Large intestine (tissue), 3 donors: Measurements from ENCODE around the gene RER1. TPM values are rescaled to one million over a fixed set of nuclear protein-coding genes. Genes with fewer than 3 reads are reported as not detected.
"Not testable (repeated sequence)": the region's sequence is repeated elsewhere in the genome, so short reads cannot be mapped to it uniquely, and the experiment has no call there.

ENCODE experiments used
- DNase-seq, 2 donors: peaks; one replicate each; pipeline versions ENCODE4 v3.0.0 to v3.0.0-alpha.2; 2013
- H3K27ac ChIP-seq: one replicate; pipeline ENCODE4 v1.5.1; 2013; ENCODE audit warnings: low read length
- H3K27me3 ChIP-seq: 2 replicates; pipeline ENCODE4 v1.6.1; 2013; ENCODE audit warnings: low read length; ENCODE audit not compliant: control insufficient read depth, insufficient read depth
- H3K36me3 ChIP-seq: 2 replicates; pipeline ENCODE4 v1.6.1; 2013; ENCODE audit warnings: low read length; ENCODE audit not compliant: control insufficient read depth, insufficient read depth
- H3K4me1 ChIP-seq: one replicate; pipeline ENCODE4 v1.6.1; 2013; ENCODE audit warnings: low read length; ENCODE audit not compliant: control insufficient read depth, insufficient read depth
- H3K4me3 ChIP-seq: one replicate; pipeline ENCODE4 v1.5.1; 2013; ENCODE audit warnings: low read length
- H3K9me3 ChIP-seq: one replicate; pipeline ENCODE4 v1.6.1; 2013; ENCODE audit warnings: mild to moderate bottlenecking, low read depth, low read length, moderate library complexity; ENCODE audit not compliant: control insufficient read depth
- WGBS: methylation state at CpG from one replicate; pipeline ENCODE4 v1.1.5; 2013; ENCODE audit warnings: low lambda C conversion rate; ENCODE audit not compliant: insufficient coverage; 5-methylcytosine and 5-hydroxymethylcytosine counted together
- polyA plus RNA-seq: library from polyadenylated mRNA; unstranded; fragments of 120-200 nt; gene quantifications from one replicate; pipeline ENCODE4 v1.2.1, GENCODE V29; 2013

RER1 gene
- polyA plus RNA-seq, 1 donor, result 139 TPM

DNA sequence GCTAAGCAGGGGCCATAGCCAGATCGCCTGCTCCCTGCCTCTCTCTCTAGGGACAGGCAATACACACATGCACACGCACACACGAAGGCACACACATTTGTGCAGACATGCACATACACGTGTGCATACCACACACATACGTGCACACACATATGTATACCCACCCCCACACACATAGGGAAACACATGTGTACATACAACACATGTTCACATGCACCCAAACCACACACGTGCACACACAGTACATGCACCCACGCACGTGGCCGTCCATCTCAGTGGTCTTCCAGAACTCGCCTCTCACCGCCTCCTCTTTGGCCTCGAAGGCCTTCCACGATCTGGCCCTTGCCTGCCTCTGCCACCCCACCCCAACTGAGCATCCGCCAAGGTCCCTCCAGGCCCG is 46.0 kb downstream of the RER1 start:
- Histone ChIP-seq H3K4me1 (peaks cover 25% of the 10 kb centered on the region), H3K4me3 (no peak overlapping the region), H3K27me3 (peaks cover 36% of the 10 kb centered on the region), H3K9me3 (peaks cover 6% of the 10 kb centered on the region), H3K27ac (no peak overlapping the region), H3K36me3 (no peaks in the 10 kb centered on the region)
- WGBS, result no CpG with 5 or more reads among the region's 15 CpGs
- no peak for DNase-seq

DNA sequence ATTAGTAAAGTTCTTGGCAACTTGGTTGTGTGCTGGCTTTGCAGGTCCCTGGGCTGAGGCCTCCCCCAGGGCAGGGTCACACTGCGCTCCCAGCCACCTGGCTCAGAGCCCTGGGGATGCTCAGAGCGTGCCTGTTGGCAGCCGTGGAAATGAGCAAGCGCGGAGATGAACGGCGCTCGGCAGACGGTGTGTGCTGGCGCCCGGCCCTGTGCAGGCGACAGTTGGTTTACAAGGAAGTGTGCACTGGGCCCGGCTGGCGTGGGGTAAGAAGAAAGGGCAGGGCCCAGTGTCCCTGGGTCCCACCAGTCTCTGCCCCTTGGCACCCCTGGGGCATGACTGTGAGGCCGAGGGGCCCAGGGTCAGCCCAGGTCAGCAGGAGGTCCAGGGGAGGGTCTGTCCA is 46.4 kb downstream of the RER1 start:
- H3K9me3 ChIP-seq, result peaks cover 6% of the 10 kb centered on the region
- H3K4me3 ChIP-seq, result no peak overlapping the region
- no peak overlapping the region for H3K27ac ChIP-seq
- peaks cover 24% of the 10 kb centered on the region for H3K4me1 ChIP-seq
- peaks cover 36% of the 10 kb centered on the region for H3K27me3 ChIP-seq
- no peak for DNase-seq
- no peaks in the 10 kb centered on the region for H3K36me3 ChIP-seq
- WGBS, result no CpG with 5 or more reads among the region's 15 CpGs

DNA sequence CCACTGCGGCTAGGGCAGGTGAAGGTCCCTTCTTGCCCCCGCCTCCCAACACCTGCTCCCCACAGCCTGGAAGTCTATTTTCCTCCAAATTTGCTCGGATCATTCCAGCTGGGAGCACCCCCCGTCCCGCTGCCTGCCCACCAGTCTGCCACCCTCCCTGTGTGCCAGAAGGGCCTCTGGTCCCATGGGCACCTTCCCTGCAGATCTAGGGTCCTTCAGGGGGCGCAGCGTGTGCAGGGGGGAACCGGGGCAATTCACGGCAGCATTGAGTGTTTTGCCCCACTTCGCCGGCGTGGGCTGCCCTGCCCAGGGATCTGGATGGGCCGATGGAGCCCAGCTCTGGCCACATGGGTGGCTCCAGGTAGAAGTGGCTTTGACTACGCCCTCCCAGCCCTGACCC is 47.0 kb downstream of the RER1 start:
- Histone ChIP-seq H3K27ac (no peak overlapping the region), H3K4me1 (peaks cover 21% of the 10 kb centered on the region), H3K4me3 (no peak overlapping the region), H3K36me3 (no peaks in the 10 kb centered on the region), H3K27me3 (peaks cover 34% of the 10 kb centered on the region), H3K9me3 (peaks cover 6% of the 10 kb centered on the region)
- no peak for DNase-seq
- no CpG with 5 or more reads among the region's 14 CpGs for WGBS

DNA sequence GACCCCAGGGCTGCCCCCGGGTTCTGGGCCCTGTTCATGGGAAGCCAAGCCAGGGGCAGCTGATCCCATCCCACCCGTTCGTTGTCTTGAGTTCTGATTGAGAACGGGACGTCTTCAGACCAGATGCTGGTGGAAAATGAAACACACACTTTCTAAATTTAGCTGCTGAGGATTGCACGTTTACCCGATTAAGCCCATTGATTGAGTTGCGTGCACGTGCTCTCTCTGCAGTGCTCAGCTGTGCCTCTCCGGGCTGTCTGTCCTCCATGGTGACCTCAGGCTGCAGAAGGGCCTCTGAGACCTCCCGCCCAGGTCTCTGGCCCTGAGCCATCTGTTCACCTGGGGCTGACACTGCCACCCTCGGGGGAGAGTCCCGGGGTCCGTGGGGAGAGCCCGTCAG is 47.7 kb downstream of the RER1 start:
- Histone ChIP-seq H3K9me3 (peaks cover 6% of the 10 kb centered on the region), H3K27me3 (peaks cover 31% of the 10 kb centered on the region), H3K4me3 (no peak overlapping the region), H3K27ac (no peak overlapping the region), H3K36me3 (no peaks in the 10 kb centered on the region), H3K4me1 (peaks cover 14% of the 10 kb centered on the region)
- WGBS, result no CpG with 5 or more reads among the region's 15 CpGs
- no peak for DNase-seq

DNA sequence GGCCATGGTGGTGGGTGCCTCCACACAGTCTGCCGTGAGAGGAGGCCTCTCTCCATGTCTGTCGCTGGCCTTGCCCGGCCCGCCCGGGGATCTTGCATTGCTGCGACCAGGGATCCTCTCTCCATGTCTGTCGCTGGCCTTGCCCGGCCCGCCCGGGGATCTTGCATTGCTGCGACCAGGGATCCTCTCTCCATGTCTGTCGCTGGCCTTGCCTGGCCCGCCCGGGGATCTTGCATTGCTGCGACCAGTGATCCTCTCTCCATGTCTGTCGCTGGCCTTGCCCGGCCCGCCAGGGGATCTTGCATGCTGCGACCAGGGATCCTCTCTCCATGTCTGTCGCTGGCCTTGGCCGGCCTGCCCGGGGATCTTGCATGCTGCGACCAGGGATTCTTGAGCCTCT is 48.7 kb downstream of the RER1 start:
- DNase-seq, H3K27ac ChIP-seq, H3K4me1 ChIP-seq, H3K4me3 ChIP-seq, H3K36me3 ChIP-seq, H3K9me3 ChIP-seq: not testable (repeated sequence)
- H3K27me3 ChIP-seq, result peaks cover 34% of the 10 kb centered on the region
- WGBS, result 97% methylated on average over 6 of the region's 23 CpGs

DNA sequence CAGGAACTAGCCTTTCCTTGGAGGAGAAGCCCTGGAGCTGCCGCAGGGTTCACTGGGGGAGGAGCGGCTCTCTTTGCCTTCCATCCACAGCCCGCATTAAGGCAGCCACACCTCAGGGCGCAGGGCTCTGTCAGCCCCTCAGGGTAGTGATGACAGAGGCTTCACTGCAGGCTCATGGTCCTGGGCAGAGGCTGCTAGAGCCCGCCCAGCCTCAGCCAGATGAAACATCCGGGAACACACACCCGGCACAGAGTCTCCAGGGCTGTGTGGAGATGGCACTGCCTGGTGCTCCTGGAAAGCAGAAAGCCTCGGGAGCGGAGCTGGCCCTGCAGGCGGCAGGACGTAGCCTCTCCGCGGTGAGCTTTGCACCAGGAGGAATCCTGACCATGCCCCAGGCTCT is 50.1 kb downstream of the RER1 start:
- Histone ChIP-seq H3K4me1 (peaks cover 4% of the 10 kb centered on the region), H3K36me3 (no peaks in the 10 kb centered on the region), H3K9me3 (peaks cover 9% of the 10 kb centered on the region), H3K4me3 (no peak overlapping the region), H3K27ac (no peak overlapping the region), H3K27me3 (peaks cover 46% of the 10 kb centered on the region)
- no peak for DNase-seq
- no CpG with 5 or more reads among the region's 13 CpGs for WGBS

DNA sequence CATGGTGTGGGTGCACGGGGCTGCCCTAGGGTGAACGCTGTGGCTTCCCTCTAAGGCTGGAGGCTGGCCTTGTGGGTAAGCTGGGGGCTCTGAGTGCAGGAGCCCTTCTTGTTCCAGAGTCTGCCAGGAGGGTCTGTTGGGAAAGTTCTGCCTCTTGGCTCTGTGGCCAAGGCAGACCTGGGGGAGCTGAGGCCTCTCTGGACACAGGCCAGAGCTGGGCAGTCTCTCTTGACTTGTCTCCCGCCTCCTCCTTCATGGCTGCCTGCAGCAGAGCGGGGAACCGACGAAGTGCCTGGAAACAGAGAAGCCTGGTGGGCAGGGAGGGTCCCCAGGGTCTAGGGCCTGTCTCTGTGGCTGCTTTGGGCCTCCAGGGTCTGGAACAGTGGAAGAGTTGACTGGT is 51.0 kb downstream of the RER1 start:
- no peaks in the 10 kb centered on the region for H3K36me3 ChIP-seq
- no peak overlapping the region for H3K27ac ChIP-seq
- WGBS, result no CpG with 5 or more reads among the region's 6 CpGs
- H3K4me3 ChIP-seq, result no peak overlapping the region
- H3K4me1 ChIP-seq, result peaks cover 4% of the 10 kb centered on the region
- no peak for DNase-seq
- peaks cover 9% of the 10 kb centered on the region for H3K9me3 ChIP-seq
- peaks cover 55% of the 10 kb centered on the region for H3K27me3 ChIP-seq

DNA sequence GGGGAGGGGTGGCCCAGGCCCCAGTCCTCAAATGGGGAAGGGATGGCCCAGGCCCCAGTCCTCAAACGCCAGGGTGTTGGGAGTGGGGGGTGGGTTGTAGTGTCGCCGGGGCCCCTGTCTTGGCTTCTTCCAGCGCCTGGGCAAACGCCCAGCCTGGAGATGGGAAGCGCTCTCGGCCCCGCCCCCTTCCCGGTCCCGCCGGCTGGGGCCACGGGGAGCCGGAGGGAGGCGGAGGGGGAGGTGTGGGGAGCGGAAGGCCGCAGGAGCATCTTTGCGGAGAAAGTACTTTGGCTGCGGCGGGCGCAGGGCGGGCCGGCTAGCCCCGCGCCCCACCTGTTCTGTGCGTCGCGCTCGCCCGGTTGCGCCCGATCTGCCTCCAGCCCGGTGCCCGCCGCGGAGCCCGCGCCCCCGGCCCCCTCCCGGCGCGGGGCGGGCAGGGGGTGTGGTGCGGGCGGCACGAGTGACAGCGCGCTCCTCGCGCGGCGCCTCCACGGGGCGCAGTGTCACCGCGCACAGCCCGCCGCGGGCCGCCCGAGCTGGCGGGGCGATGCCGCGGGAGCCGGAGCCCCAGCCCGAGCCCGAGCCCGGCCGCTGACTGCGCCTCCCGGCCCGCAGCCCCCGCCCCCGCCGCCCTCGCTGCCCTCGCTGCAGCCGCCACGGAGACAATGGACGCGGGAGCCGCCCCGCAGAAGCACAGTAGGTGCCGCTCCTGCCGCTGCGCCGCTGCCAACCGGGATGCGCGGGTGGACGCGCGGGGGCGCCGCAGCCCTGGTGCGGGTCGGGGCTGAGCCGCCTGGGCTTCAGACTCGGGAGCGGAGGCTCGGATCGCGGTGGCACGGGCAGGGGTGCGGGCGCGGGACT is 51.9 kb downstream of the RER1 start:
- H3K4me1 ChIP-seq, result peaks cover 4% of the 10 kb centered on the region
- no CpG with 5 or more reads among the region's 107 CpGs for WGBS
- H3K27me3 ChIP-seq, result peaks cover 59% of the 10 kb centered on the region
- H3K9me3 ChIP-seq, result peaks cover 9% of the 10 kb centered on the region
- no peaks in the 10 kb centered on the region for H3K36me3 ChIP-seq
- no peak overlapping the region for H3K27ac ChIP-seq
- no peak for DNase-seq
- no peak overlapping the region for H3K4me3 ChIP-seq

DNA sequence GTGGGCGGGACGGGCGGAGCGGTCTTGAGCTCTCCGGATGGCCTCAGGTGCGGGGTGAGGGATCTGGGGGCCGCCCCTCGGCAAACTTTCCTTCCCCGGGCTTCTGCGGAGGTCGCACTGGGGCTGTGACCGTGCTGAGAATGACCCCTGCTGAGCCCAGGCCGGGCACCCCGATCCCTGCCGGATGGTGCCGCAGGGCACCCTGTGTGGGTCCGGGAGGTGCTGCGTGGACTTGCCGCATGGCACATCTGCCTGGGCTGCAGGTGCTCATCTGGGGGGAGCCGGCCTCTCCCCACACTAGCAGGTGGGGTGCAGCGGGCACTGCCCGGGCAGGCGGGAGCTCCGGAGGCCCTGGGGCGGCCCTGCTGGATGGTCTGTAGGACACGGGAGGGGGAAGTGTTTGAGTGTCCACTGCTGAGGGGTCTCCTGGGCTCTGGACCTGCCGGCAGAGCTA is 52.5 kb downstream of the RER1 start:
- Histone ChIP-seq H3K36me3 (no peaks in the 10 kb centered on the region), H3K9me3 (peaks cover 9% of the 10 kb centered on the region), H3K4me3 (no peak overlapping the region), H3K4me1 (peaks cover 4% of the 10 kb centered on the region), H3K27ac (no peak overlapping the region), H3K27me3 (peaks cover 62% of the 10 kb centered on the region)
- no CpG with 5 or more reads among the region's 27 CpGs for WGBS
- no peak for DNase-seq

DNA sequence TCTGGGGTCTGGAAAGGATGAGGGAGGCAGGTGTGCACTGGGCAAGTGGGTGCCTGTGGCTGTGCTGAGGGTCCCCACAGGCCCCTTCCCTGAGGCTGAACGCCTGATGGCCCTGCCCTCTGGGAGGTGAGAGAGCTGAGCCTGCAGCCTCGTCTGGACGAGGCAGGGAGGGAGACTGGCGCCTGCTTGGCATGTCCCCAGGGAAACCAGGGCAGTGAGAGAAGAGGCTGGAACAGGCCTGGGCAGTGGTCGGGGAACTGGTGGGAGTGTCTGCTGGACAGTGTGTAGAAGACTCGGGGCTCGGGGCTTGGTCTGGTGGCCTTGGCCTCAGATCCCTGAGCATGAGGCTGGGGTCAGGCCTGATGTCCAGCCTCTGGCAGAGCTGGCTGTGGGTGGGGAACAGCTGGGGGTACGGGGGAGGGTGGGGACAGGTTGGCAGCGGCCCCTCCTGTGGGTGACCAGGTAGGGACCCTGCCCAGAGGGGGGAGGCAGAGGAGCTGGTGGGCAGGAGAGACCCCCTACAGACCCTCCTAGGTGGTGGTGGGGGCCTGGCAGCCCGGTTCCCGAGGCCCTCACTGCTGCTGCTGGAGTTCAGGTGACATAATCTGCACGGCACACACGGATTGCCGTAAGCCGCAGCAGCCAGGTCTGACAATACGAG is 53.7 kb downstream of the RER1 start:
- peaks cover 4% of the 10 kb centered on the region for H3K4me1 ChIP-seq
- H3K36me3 ChIP-seq, result no peaks in the 10 kb centered on the region
- H3K9me3 ChIP-seq, result peaks cover 6% of the 10 kb centered on the region
- DNase-seq, result no peak
- H3K27ac ChIP-seq, result no peak overlapping the region
- no CpG with 5 or more reads among the region's 16 CpGs for WGBS
- H3K4me3 ChIP-seq, result no peak overlapping the region
- H3K27me3 ChIP-seq, result peaks cover 62% of the 10 kb centered on the region
